ENCODE results near the gene C20orf204. TPM values are rescaled to one million over a fixed set of nuclear protein-coding genes. Genes with fewer than 3 reads are reported as not detected.
"Not testable (repeated sequence)": the region's sequence is repeated elsewhere in the genome, so short reads cannot be mapped to it uniquely, and the experiment has no call there.

Gene C20orf204, protein sequence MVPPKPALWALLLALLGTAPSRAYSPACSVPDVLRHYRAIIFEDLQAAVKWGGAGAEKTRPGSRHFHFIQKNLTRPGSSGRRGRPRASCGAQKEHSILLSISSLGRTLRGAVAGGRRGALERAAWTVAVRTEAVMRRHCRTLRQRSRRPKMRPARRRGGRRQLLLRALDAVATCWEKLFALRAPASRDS
- 1.1 and 1.6 TPM in 2 replicates for total RNA-seq (2014; rRNA removed; shearing (Covaris generic))

DNA sequence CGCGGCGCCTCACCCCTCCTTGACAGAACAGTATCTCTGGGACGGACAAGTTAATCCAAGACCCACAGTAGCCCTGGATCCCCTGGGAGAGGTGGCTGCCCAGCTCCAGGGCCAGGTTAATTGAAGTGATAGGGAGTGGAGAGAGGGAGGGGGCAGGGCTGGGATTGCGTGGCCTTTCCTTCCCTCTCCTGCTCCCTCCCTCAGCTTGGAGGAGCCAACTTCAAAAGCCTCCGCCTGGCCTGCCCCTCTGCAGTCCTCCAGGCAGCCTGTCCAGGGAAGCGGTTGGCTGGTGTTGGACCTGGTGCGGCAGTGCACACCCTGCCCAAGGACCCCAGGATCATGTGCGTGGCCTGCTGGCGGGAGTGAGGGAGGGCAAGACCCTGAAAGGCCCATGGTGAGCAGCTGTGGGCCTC, at the start of gene C20orf204:
TSS of gene C20orf204 (plus strand) at position 250 of the 413 bp plus-strand sequence. CDS start at position 392, 142 bp downstream.
- Histone ChIP-seq H3K36me3 (replicated peaks; ENCODE audit: control insufficient read depth, insufficient read depth, low read length) (peaks cover 6% of the 10 kb centered on the region), H3K27me3 (ENCODE audit: control insufficient read depth, insufficient read depth, low read length) (peaks cover 31% of the 10 kb centered on the region), H3K4me3 (ENCODE audit: insufficient read depth, low read depth, low read length) (no peak within 1 kb of the TSS)
- DNase-seq = peak; percentile 85

DNA sequence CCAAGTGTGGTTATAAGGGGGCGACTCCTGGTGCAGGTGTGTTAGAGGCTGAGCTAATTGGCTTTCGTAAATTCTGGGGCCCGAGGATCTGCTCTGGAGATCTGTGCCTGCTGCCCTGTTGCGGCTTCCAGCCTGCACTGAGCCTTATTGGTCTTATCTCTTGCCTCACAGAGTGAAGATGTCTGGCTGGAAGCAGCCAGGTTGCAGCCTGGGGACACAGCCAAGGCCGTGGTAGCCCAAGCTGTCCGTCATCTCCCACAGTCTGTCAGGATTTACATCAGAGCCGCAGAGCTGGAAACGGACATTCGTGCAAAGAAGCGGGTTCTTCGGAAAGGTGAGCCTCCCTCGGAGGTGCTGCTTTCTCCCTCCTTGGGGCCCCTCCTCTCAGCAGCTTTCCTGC, 35.1 kb upstream of the C20orf204 start:
- peaks cover 33% of the 10 kb centered on the region for H3K36me3 ChIP-seq (replicated peaks; ENCODE audit: control insufficient read depth, insufficient read depth, low read length)
- no peaks in the 10 kb centered on the region for H3K27me3 ChIP-seq (ENCODE audit: control insufficient read depth, insufficient read depth, low read length)
- H3K4me3 ChIP-seq (ENCODE audit: insufficient read depth, low read depth, low read length) = no peak overlapping the region
- DNase-seq = no peak

DNA sequence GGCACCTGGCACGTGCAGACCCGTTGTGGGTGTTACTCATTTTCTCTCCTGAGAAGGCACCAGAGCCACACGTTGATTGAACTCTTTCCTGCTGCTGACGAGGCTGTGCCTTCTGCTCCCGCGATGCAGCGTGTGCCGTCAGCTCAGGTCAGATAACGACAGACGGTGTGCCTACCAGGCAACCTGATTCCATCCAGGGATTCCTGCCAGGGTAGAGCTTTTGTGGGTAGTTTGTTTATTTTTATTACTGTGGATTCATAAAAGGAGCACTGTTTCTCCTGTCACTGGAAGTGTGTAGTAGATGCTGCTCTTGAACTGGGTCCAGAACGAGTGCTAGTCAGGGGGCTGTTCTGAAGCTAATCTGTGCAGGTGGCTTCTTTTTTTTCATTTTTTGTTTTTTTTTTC, 34.4 kb upstream of the C20orf204 start:
- H3K36me3 ChIP-seq (replicated peaks; ENCODE audit: control insufficient read depth, insufficient read depth, low read length) = peaks cover 33% of the 10 kb centered on the region
- H3K4me3 ChIP-seq (ENCODE audit: insufficient read depth, low read depth, low read length) = no peak overlapping the region
- DNase-seq = no peak
- no peaks in the 10 kb centered on the region for H3K27me3 ChIP-seq (ENCODE audit: control insufficient read depth, insufficient read depth, low read length)

DNA sequence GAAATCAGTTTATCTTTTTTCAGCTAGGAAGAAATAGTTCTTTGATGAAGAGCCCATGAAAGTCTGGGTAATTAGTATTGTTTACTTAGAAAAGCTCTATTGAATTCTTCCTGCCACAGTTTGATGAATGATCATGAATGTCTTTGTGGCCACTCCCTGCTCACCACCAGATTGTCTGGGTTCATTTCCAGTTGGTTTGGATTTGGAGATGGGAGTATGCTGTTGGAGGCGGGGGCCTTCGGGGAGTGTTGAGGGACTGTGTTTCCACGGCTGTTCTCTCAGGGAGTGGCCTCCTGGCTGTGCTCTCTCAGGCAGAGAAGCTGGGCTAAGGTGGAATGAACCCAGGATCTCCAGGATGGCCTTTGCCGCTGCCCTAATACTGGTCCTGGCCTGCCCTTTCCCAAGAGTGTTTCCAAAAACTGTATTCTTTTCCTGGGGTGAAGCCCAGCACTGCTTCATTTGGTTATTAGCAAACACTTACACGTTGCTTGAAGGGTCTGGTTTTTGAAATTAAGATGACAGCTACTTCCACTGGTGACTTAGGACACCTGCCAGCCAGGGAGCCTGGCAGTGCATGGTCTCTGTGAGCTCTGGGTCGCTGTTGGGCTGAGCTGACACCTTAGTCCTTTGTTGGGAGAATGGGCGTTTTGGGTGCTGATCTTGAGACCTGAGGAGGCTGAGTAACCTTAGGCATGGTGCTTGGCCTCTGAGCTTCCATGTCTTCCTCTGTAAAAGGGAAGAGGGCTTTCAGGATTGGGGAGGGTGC, 31.8 kb upstream of the C20orf204 start:
- no peak for DNase-seq

DNA sequence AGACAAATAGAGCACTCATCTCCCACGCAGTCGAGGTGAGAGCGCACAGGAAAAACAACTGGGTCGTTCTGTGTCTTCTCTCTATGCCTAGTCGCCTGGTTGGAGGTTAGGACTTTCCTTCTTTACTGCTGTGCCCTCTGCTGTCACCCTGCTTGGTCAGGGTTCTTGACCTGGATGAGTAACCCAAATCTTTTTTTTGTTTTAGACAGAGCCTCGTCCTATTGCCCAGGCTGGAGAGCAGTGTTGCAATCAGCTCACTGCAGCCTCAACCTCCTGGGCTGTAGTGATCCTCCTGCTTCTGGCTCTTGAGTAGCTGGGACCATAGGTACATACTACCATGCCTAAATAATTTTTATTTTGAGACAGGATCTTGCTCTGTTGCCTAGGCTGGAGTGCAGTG, 30.6 kb upstream of the C20orf204 start:
- no peak for DNase-seq
- no peak overlapping the region for H3K4me3 ChIP-seq (ENCODE audit: insufficient read depth, low read depth, low read length)
- H3K27me3 ChIP-seq (ENCODE audit: control insufficient read depth, insufficient read depth, low read length) = no peaks in the 10 kb centered on the region
- peaks cover 30% of the 10 kb centered on the region for H3K36me3 ChIP-seq (replicated peaks; ENCODE audit: control insufficient read depth, insufficient read depth, low read length)

More for the DNA sequence above, 31.8 kb upstream of the C20orf204 start:
- H3K36me3 ChIP-seq (replicated peaks; ENCODE audit: control insufficient read depth, insufficient read depth, low read length) = peaks cover 34% of the 10 kb centered on the region
- H3K4me3 ChIP-seq (ENCODE audit: insufficient read depth, low read depth, low read length) = no peak overlapping the region
- no peaks in the 10 kb centered on the region for H3K27me3 ChIP-seq (ENCODE audit: control insufficient read depth, insufficient read depth, low read length)

DNA sequence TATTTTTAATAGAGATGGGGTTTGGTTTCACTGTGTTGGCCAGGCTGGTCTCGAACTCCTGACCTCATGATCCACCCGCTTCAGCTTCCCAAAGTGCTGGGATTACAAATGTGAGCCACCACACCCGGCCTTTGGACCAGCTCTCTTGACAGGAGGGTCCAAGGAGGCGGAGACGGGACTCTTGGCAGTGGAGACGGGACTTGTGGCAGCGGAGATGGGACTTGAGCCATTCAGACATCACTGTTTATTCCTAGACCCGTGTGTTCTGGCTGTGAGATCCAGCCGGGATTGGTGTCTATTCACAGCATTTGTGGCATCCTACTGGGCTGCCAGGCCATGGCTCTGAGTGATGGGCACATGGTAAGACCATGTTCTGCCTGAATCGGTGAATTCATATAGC, 29.5 kb upstream of the C20orf204 start:
- Histone ChIP-seq H3K27me3 (ENCODE audit: control insufficient read depth, insufficient read depth, low read length) (no peaks in the 10 kb centered on the region), H3K4me3 (ENCODE audit: insufficient read depth, low read depth, low read length) (no peak overlapping the region), H3K36me3 (replicated peaks; ENCODE audit: control insufficient read depth, insufficient read depth, low read length) (peaks cover 30% of the 10 kb centered on the region)
- DNase-seq = no peak

DNA sequence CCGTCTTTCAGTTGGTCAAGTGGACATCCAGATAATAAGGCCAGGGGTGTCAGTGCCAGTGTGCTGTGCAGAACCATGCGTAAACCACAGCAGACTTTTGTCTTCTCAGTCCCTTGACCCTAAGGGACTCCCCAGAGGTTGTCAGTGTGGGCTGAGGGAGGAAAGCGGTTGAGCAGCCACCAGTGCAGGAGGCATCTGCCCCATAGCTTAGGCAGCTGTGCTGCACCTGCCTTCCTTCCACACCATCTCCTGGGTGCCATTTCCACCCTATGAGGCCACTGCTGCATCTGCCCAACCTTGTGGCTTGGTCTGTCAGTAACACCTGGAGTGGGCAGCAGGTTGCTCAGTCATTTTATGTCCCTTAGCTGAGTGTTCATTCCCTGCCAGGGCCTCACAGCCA, 29.1 kb upstream of the C20orf204 start:
- Histone ChIP-seq H3K36me3 (replicated peaks; ENCODE audit: control insufficient read depth, insufficient read depth, low read length) (peaks cover 28% of the 10 kb centered on the region), H3K27me3 (ENCODE audit: control insufficient read depth, insufficient read depth, low read length) (no peaks in the 10 kb centered on the region), H3K4me3 (ENCODE audit: insufficient read depth, low read depth, low read length) (no peak overlapping the region)
- DNase-seq = peak; percentile 32

DNA sequence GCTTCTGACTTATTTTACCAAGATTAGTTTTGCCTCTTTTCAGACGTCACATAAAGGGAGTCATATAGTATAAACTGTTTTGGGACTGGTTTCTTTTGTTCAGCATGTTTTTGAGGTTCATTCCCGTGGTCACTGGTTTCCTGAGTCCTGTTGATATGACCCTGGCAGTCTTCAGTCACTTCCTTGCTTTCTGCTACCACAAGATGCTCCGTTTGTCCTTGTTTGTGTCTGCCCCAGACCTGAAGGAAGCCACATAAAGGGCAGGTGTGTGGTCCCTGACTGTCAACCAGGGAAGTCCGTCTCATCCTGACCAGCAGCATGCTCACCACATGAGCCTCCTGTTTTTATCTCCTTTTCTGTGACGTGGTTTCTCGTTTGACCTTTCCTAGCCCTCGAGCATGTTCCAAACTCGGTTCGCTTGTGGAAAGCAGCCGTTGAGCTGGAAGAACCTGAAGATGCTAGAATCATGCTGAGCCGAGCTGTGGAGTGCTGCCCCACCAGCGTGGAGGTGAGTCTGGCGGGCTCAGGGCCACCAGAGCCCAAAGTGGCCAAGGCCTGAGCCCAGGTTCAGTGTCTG, 26.1 kb upstream of the C20orf204 start:
- peak; percentile 18 for DNase-seq
- H3K27me3 ChIP-seq (ENCODE audit: control insufficient read depth, insufficient read depth, low read length) = no peaks in the 10 kb centered on the region
- peaks cover 27% of the 10 kb centered on the region for H3K36me3 ChIP-seq (replicated peaks; ENCODE audit: control insufficient read depth, insufficient read depth, low read length)
- H3K4me3 ChIP-seq (ENCODE audit: insufficient read depth, low read depth, low read length) = no peak overlapping the region

DNA sequence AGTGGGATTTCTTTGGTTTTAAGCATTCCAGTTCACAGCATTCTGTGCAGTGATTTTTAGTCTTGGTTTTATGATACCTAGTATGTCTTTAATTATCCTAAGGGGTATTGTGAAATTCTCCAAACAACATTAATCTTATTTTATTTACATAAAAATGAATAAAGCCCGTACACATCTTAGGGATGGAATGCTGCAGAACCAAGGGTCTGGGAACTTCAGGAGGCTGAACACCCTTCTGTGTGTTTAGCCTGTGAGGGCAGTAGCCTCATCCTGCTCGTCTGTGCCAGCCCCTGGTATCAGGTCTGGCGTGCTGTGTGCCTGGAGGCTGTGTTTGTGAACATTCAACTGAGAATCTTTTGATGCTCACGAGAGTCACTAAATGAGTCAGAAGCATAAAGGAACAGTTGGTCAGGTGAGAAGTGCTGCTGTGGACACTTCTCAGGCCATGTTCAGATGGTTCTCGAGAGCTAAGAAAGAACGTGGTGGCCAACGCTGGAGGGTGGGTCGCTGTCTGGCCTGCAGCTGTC, 25.2 kb upstream of the C20orf204 start:
- no peak for DNase-seq
- H3K36me3 ChIP-seq (replicated peaks; ENCODE audit: control insufficient read depth, insufficient read depth, low read length) = peaks cover 25% of the 10 kb centered on the region
- H3K4me3 ChIP-seq (ENCODE audit: insufficient read depth, low read depth, low read length) = no peak overlapping the region
- H3K27me3 ChIP-seq (ENCODE audit: control insufficient read depth, insufficient read depth, low read length) = no peaks in the 10 kb centered on the region

DNA sequence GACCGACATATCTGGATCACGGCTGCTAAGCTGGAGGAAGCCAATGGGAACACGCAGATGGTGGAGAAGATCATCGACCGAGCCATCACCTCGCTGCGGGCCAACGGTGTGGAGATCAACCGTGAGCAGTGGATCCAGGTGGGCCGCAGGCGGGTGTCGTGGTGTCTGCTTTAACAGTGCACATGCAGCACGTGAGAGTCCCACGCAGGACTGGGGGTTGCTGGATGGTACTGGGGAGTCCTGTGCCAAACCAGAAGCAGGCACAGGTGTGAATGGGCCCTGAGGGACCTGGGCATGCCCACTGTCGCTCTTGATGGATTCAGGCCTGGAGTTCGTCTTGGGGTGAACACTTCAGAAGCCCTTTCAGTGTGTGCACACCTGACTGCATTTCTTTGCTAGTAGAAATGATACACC, 24.6 kb upstream of the C20orf204 start:
- Histone ChIP-seq H3K4me3 (ENCODE audit: insufficient read depth, low read depth, low read length) (no peak overlapping the region), H3K27me3 (ENCODE audit: control insufficient read depth, insufficient read depth, low read length) (no peaks in the 10 kb centered on the region), H3K36me3 (replicated peaks; ENCODE audit: control insufficient read depth, insufficient read depth, low read length) (peaks cover 25% of the 10 kb centered on the region)
- no peak for DNase-seq

DNA sequence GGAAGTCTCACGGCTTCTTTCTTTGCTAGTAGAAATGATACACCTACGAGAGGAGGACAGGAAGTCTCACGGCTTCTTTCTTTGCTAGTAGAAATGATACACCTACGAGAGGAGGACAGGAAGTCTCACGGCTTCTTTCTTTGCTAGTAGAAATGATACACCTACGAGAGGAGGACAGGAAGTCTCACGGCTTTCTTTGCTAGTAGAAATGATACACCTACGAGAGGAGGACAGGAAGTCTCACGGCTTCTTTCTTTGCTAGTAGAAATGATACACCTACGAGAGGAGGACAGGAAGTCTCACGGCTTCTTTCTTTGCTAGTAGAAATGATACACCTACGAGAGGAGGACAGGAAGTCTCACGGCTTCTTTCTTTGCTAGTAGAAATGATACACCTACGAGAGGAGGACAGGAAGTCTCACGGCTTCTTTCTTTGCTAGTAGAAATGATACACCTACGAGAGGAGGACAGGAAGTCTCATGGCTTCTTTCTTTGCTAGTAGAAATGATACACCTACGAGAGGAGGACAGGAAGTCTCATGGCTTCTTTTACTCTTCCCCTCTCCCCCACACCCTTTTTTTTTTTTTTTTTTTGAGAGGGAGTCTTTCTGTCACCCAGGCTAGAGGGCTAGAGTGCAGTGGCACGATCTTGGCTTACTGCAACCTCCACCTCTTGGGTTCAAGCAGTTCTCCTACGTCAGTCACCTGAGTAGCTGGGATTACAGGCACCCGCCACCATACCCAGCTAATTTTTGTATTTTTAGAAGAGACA, 23.4 kb upstream of the C20orf204 start:
- H3K36me3 ChIP-seq (replicated peaks; ENCODE audit: control insufficient read depth, insufficient read depth, low read length) = peaks cover 26% of the 10 kb centered on the region
- DNase-seq; H3K27me3 ChIP-seq (ENCODE audit: control insufficient read depth, insufficient read depth, low read length): not testable (repeated sequence)

DNA sequence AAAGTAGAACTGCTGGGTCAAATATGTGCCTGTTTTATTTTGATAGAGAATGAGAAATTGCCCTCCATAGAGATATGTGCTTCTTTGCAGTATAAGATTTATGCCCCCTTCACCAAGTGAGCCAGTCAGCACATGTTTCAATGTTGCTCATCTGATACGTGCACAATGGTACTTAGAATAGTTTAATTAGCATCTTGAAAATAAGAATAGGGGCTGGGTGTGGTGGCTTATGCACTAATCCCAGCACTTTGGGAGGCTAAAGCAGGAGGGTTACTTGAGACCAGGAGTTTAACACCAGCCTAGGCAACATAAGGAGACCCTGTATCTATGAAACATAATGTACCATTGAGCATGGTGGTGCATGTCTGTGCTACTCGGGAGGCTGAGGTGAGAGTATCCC, 20.3 kb upstream of the C20orf204 start:
- Histone ChIP-seq H3K4me3 (ENCODE audit: insufficient read depth, low read depth, low read length) (no peak overlapping the region), H3K27me3 (ENCODE audit: control insufficient read depth, insufficient read depth, low read length) (no peaks in the 10 kb centered on the region), H3K36me3 (replicated peaks; ENCODE audit: control insufficient read depth, insufficient read depth, low read length) (peaks cover 25% of the 10 kb centered on the region)
- no peak for DNase-seq

More for the DNA sequence above, 23.4 kb upstream of the C20orf204 start:
- not testable (repeated sequence) for H3K4me3 ChIP-seq (ENCODE audit: insufficient read depth, low read depth, low read length)

DNA sequence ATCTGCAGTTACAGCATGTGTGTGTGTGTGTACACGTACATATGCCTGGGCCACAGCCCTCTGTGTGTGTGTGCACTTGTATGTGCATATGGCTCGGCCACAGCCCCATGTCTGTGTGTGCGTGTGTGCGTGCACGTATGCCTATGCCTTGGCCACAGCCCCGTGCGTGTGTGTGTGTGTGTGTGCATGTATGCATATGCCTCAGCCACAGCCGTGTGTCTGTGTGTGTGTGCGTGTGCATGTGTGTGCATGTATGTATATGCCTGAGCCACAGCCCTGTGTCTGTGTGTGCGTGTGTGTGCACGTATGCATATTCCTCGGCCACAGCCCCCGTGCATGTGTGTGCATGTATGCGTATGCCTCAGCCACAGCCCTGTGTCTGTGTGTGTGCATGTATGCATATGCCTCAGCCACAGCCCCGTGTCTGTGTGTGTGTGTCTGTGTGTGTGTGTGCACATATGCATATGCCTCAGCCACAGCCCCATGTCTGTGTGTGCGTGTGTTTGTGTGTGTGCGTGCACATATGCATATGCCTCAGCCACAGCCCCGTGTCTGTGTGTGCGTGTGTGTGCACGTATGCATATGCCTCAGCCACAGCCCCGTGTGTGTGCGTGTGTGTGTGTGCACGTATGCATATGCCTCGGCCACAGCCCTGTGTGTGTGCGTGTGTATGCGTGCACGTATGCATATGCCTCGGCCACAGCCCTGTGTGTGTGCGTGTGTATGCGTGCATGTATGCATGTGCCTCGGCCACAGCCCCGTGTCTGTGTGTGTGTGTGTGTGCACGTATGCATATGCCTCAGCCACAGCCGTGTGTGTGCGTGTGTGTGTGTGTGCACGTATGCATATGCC, 14.6 kb upstream of the C20orf204 start:
- Histone ChIP-seq H3K4me3 (ENCODE audit: insufficient read depth, low read depth, low read length) (no peak overlapping the region), H3K27me3 (ENCODE audit: control insufficient read depth, insufficient read depth, low read length) (no peaks in the 10 kb centered on the region), H3K36me3 (replicated peaks; ENCODE audit: control insufficient read depth, insufficient read depth, low read length) (peaks cover 26% of the 10 kb centered on the region)
- no peak for DNase-seq

All from H7 (cell line).